ENCODE data around the gene NKD2.

Gene NKD2

GRCh38 chr5:1068204-1068894 is 59.7 kb downstream of the NKD2 start:
- TF ChIP-seq JUND (IDR thresholded peaks at IDR 0.05; ENCODE audit: low read depth): no peak
- no peak for DNase-seq (ENCODE audit: low read depth in 1 of 2, low spot score in 1 of 2)
- in situ Hi-C loops (cut with HindIII; ENCODE audit: low pct_unique_long_range_greater_than_20kb, low sequenced_read_pairs): no loop called here

GRCh38 chr5:1068895-1069719 is 60.5 kb downstream of the NKD2 start:
- no peak for DNase-seq (ENCODE audit: low read depth in 1 of 2, low spot score in 1 of 2)
- in situ Hi-C loops (cut with HindIII; ENCODE audit: low pct_unique_long_range_greater_than_20kb, low sequenced_read_pairs): no loop called here
- TF ChIP-seq JUND (IDR thresholded peaks at IDR 0.05; ENCODE audit: low read depth): no peak

- no peak for TF ChIP-seq JUND (IDR thresholded peaks at IDR 0.05; ENCODE audit: low read depth)
- DNase-seq (ENCODE audit: low read depth in 1 of 2, low spot score in 1 of 2): no peak
- in situ Hi-C loops (cut with HindIII; ENCODE audit: low pct_unique_long_range_greater_than_20kb, low sequenced_read_pairs): no loop called here
Measured at GRCh38 chr5:1069720-1070088, 61.1 kb downstream of the NKD2 start.

GRCh38 chr5:1073239-1074102 is 64.9 kb downstream of the NKD2 start:
- in situ Hi-C loops (cut with HindIII; ENCODE audit: low pct_unique_long_range_greater_than_20kb, low sequenced_read_pairs): no loop called here
- DNase-seq (ENCODE audit: low read depth in 1 of 2, low spot score in 1 of 2): no peak
- TF ChIP-seq JUND (IDR thresholded peaks at IDR 0.05; ENCODE audit: low read depth): no peak

GRCh38 chr5:1074226-1074625 is 65.6 kb downstream of the NKD2 start:
- TF ChIP-seq JUND (IDR thresholded peaks at IDR 0.05; ENCODE audit: low read depth): no peak
- DNase-seq (ENCODE audit: low read depth in 1 of 2, low spot score in 1 of 2): no peak
- in situ Hi-C loops (cut with HindIII; ENCODE audit: low pct_unique_long_range_greater_than_20kb, low sequenced_read_pairs): no loop called here

GRCh38 chr5:1074816-1075554 is 66.4 kb downstream of the NKD2 start:
- no peak for TF ChIP-seq JUND (IDR thresholded peaks at IDR 0.05; ENCODE audit: low read depth)
- in situ Hi-C loops (cut with HindIII; ENCODE audit: low pct_unique_long_range_greater_than_20kb, low sequenced_read_pairs): no loop called here
- DNase-seq (ENCODE audit: low read depth in 1 of 2, low spot score in 1 of 2): no peak

- in situ Hi-C loops (cut with HindIII; ENCODE audit: low pct_unique_long_range_greater_than_20kb, low sequenced_read_pairs): no loop called here
- TF ChIP-seq JUND (IDR thresholded peaks at IDR 0.05; ENCODE audit: low read depth): no peak
- DNase-seq (ENCODE audit: low read depth in 1 of 2, low spot score in 1 of 2): no peak
Measured at GRCh38 chr5:1075555-1075881, 66.9 kb downstream of the NKD2 start.

- in situ Hi-C loops (cut with HindIII; ENCODE audit: low pct_unique_long_range_greater_than_20kb, low sequenced_read_pairs): no loop called here
Measured at GRCh38 chr5:1075931-1076330, 67.3 kb downstream of the NKD2 start.

GRCh38 chr5:1076406-1076805 is 67.8 kb downstream of the NKD2 start:
- in situ Hi-C loops (cut with HindIII; ENCODE audit: low pct_unique_long_range_greater_than_20kb, low sequenced_read_pairs): no loop called here
- no peak for DNase-seq (ENCODE audit: low read depth in 1 of 2, low spot score in 1 of 2)
- no peak for TF ChIP-seq JUND (IDR thresholded peaks at IDR 0.05; ENCODE audit: low read depth)

More at GRCh38 chr5:1075931-1076330, 67.3 kb downstream of the NKD2 start:
- DNase-seq (ENCODE audit: low read depth in 1 of 2, low spot score in 1 of 2): no peak
- TF ChIP-seq JUND (IDR thresholded peaks at IDR 0.05; ENCODE audit: low read depth): no peak

GRCh38 chr5:1077026-1077425 is 68.4 kb downstream of the NKD2 start:
- no peak for TF ChIP-seq JUND (IDR thresholded peaks at IDR 0.05; ENCODE audit: low read depth)
- in situ Hi-C loops (cut with HindIII; ENCODE audit: low pct_unique_long_range_greater_than_20kb, low sequenced_read_pairs): no loop called here
- DNase-seq (ENCODE audit: low read depth in 1 of 2, low spot score in 1 of 2): no peak

- DNase-seq (ENCODE audit: low read depth in 1 of 2, low spot score in 1 of 2): no peak
- TF ChIP-seq JUND (IDR thresholded peaks at IDR 0.05; ENCODE audit: low read depth): no peak
- in situ Hi-C loops (cut with HindIII; ENCODE audit: low pct_unique_long_range_greater_than_20kb, low sequenced_read_pairs): no loop called here
Measured at GRCh38 chr5:1077491-1078020, 69.0 kb downstream of the NKD2 start.

GRCh38 chr5:1078206-1078605 is 69.6 kb downstream of the NKD2 start:
- in situ Hi-C loops (cut with HindIII; ENCODE audit: low pct_unique_long_range_greater_than_20kb, low sequenced_read_pairs): no loop called here
- TF ChIP-seq JUND (IDR thresholded peaks at IDR 0.05; ENCODE audit: low read depth): no peak
- DNase-seq (ENCODE audit: low read depth in 1 of 2, low spot score in 1 of 2): no peak
